ENCODE data around the gene FXR2.

Gene FXR2

DNA sequence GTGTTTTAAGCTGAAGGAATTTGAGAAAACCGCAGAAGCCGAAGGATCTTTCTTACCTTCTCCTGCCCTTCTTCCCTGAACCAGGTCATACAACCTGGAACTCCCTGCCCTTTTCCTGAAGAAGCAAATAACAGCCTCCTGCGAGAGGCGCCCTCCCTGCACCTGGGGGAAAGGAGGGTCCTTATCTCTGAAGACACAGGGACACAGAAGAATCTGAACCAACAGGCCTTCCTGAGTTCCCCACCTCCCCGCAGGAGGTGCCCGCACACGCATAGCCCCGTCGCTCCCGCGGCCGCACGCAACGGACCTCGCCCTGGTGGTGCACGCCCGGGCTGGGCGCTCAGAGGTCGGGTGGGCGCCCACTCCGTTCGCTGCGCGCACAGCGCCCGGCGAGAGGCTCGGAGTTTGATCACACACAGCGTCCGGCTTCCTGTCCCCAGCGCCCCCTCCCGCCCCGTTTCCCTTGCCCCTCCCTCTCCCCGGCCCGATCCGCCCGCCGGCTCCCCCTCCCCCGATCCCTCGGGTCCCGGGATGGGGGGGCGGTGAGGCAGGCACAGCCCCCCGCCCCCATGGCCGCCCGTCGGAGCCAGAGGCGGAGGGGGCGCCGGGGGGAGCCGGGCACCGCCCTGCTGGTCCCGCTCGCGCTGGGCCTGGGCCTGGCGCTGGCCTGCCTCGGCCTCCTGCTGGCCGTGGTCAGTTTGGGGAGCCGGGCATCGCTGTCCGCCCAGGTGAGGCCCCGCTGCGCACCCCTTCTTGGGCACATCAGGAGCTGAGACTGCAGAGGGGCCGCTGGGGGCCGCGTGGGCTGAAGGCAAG is 65.9 kb downstream of the FXR2 start, which contains the start of gene TNFSF12:
TSS of gene TNFSF12 (plus strand) at position 474 of the 816 bp plus-strand sequence. CDS start at position 570, 96 bp downstream.
- no peak for DNase-seq (ENCODE audit: low spot score)

- DNase-seq (ENCODE audit: low spot score) = no peak
Observed at GRCh38 chr17:7544911-7545310, 69.8 kb downstream of the FXR2 start.
